MV-4-11 (cell line): ENCODE data around the gene HAND1.

Experiments
- DNase-seq: peaks from one replicate; lab custom pipeline; 2025; lab: John Stamatoyannopoulos, UW

HAND1 gene

DNA sequence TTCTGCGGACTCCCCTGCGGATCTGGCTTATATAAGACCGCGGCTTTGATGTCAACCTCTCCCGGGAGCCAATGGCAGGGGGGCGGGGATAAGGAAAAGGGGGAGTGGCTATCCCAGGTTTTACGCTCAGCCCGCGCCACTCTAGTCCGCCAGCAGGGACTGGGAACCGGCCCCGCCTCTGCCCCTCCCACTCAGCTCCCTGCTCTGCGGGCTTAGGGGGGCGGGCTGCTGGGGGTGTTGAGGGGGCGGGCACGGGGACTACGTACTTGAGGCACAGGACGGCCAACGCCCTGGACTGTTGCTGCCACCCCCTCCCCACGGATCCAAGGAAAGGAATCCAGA lies at the start of gene HAND1:
Gene HAND1 (minus strand): TSS at position 4 of the 342 bp plus-strand sequence. CDS start 219 bp downstream, outside the sequence.
- no peak for DNase-seq

DNA sequence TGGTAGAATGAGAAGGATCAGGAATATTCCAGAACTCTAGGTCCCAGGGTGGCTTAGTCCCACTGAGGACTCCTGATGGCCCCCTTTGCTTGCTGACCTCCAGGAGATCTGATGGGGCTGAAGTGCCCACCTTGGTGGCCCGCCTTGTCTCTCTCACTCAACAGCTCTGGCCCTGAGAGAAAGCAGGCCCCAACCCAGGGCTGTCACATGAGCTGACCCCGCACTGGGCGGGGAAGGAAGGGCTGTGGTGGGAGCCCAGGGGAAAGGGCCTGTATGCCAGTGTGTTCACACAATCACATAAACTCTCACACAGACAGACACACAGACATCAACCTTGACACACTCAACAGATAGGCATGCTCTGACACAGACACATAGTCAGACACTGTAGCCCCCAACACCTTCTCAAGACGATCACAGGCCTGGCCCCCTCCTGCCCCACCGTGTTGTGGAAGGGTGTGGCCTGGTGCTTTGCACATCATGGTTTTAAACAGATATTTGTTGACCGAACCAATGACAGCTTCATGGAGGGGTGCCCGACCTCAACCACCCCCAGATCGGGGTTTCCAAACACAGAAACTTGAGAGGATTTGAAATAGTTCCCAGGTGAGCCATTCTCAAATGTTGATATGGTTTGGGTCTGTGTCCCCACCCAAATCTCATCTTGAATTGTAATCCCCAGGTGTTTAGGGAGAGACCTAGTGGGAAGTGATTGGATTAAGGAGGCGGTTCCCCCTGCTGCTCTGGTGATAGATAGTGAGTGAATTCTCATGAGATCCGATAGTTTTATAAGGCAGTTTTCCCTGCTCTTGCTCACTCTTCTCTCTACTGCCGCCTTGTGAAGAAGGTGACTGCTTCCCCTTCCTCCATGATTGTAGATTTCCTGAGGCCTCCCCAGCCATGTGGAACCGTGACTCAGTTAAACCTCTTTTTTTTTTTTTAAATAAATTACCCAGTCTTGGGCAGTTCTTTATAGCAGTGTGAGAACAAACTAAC lies 48.5 kb upstream of the HAND1 start:
- no peak for DNase-seq

DNA sequence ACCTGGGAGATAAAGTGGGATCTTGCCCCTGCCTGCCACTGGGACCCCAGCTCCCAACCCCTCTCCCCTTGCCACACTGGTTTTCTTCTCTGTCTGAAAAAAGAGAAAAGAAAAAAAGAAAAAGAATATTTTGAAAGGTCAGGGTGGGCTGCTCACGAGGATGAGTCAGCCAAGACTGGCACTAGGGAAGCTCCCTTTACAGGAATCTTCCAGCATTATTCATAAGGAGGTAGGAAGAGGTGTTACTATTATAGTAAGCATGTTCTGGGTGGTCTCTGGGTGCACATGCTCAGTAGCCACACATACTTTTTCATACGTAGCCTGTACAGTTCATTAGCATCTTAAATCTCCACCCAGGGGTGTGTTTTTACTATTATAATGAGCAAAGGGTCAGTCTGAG lies 46.8 kb upstream of the HAND1 start:
- DNase-seq = no peak

DNA sequence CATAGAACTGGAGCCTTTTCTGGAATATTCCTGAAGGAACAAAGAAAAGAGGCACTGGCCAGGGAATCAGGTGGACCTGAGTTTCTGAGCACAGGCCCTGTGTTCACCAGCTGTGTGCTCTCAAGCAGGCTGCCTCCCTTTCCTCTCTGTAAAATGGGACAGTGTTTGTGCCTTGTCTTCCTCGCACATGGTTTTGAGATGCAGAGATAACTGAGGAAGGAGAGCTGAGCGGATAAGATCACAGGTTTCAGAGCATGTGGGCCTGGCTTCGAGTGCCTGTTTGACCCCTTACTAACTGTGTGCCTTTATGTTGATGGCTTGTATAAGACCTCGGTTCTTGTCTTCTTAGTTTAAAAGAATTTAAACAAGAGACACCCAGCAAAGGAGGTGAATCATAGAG lies 46.2 kb upstream of the HAND1 start:
- DNase-seq = no peak

DNA sequence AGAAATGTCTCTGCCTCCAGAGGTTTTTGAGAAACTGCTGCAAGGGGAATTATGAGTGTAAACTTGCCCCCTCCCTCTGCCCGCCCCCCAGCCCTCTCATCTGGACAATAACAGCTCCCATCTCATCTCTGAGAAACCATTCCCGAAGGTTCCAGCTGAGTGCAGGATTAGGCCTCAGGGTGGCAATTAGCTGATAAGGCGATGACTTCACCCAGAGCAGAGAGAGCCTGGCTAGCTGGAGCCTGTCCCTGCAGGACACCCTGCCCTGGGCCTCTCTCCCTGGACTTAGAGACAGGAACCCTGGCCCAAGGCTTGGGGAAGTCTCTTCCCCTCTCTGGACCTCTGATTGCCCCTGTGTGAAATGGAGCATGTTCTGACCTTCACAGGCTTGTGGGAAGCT lies 45.7 kb upstream of the HAND1 start:
- no peak for DNase-seq

DNA sequence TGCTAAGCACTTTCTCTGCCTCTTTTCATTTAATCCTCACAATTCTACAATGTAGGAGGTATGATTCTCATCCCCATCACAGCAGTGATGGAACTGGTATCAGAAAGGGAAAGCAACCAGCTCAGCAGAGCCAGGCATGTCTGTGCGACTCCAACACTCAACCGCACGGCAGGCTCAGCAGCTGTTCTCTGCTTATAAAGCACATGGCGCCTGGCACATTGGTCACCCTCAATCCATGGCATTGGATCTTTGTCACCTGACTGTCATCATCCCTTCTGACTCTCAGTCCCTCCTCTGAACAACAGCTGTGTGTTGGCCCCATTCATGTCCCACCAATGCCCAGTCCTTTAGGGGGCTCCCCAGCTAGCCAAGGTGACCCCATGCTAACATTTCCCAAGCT lies 45.1 kb upstream of the HAND1 start:
- DNase-seq = no peak

DNA sequence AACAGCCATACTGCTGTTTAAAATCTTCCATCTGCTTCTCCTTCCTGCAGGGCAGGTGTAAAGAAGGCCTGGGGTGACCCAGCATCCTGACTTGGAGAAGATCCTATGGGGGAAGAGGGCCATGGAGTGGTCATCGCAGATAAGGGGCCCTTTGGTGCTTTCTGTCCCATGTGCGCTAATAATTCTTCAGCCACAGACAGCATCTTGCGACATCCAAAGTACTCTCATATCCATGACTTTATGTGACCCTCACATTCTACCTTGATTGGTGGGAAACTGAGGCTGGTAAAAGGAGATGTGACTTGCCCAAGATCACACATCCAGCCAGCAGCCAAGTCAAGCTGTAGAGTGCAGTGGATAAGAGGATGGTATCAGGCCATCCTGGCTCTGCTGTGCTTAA lies 44.3 kb upstream of the HAND1 start:
- DNase-seq = no peak

DNA sequence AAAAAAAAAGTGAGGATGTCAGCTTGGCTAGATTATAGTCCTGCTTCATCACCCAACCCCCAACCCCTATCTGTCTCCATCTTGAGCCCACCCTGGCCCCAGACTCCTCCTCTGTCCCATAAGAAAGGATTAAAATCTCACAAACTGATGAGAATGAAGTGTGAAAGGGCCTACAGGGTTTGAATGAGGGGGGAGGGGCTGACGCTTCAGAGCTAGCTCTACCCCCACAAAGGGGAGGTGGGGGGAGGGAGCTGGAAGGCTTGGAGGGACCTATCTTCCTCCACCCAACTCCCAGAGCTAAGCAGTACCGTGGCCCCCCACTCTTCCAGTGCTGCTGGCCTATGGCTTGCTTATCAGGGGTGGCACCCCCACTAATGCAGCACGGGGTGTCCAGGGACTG lies 43.7 kb upstream of the HAND1 start:
- DNase-seq = no peak

DNA sequence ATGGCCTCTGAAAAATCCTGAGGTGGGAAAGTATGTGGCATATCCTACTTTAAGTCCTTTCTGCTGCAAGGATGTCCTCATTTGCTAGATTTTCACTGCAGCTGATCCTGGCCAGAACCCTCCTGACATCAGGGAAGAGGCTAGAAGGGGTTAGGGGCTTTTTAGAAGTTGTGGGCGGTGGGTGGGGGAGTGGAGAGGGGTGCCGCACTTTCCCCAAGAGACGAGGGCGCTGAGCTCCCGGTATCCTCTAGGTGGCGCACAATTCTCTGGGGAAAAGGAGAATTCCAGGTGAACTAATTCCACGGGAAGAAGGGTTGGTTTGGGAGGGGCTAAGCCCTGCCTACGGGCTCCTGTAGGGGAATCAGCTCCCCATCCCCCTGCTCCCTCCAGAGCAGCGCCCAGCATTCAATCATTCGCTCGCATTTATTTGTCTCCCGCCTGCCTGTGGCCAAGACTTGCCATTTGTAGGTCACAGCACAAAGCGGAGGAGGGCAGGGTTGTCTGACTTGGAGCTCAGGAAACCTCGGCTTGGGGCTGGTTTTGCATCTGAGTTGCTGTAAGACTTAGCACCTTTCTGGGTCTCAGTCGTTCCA lies 42.9 kb upstream of the HAND1 start:
- no peak for DNase-seq

DNA sequence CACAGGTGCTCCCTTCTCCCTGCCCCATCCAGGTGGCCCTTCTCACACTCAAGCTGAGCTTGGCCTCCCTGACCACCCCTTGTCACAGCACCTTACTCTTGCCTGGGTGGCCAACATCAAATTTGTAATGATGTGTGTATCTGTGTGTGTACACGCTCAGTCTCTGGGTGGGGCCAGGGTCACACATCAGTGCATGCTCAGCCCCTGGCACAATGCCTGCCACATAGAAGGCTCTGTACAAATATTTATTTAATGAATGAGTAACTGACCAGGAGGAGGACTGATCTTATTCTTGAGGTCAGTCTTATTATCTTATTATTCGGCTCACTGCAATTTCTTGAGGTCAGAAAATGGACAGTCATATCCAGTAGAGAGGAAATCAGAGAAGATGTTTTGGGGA lies 41.3 kb upstream of the HAND1 start:
- no peak for DNase-seq

DNA sequence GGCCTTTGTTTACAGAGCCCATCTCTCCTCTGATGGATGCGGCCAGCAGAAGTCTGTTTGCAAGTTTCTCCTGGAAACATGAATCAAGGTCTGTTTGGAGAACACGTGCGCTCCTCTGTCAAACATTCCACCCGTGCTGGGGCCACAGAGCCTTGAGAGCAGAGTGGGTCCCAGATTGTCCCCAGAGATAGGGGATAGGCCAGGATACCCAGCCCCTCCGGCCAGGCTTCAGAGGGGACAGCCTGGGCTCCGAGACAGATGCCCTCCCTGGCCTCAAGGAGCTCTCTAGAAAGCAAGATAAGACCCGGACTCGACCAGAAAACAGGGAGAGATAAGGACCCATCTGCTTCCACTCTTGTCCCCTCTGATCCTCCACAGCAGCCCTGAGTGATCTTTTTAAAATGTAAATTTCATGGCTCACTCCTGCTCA lies 40.4 kb upstream of the HAND1 start:
- no peak for DNase-seq

DNA sequence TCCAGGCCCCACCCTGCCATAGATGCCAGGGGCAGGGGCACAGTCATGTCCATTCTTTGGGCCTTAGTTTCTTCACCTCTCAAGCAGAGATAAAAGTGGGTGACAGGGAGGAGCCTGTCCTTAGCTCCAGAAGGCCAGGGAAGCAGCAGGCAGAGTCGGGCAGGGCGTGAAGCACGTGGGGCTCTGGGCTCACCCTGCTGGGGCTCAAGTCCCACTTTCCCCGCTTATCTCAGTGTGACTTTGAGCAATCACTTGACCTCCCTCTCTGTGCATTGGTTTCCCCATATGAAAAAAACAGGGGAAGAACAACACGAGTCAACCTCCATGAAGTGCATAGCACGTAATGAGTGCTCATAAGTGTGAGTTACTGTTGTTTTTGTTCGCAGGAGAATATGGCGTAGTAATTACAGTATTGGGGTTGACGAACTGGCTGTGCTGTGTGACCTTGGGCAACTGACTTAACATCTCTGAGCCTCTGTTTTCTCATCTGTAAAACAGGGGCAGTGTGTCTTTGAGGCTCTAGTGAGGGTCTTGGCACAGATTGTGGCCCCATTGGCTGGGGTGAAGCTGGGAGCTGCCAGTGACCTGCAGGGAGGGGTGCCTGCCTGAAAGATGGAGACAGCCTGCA lies 39.9 kb upstream of the HAND1 start:
- DNase-seq = no peak

DNA sequence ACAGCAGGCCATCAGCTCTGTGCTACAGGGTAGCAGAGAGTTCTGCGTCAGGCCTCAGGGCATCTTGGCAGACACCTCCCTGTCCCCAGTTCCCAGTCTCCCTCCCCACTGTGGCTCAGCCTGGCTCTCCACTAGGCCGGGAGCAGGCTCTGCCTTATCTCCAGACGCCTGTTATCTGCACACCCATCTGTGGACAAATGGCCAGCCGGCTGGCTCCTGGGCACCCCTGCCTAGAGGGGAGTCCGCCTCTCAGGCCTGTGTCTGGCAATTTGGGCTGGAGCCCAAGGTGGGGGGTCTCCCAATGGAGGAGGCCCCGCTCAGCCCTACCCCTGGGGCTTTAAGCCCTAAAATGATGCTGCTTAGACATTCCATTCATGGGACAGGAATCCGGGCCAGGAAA lies 39.2 kb upstream of the HAND1 start:
- no peak for DNase-seq

DNA sequence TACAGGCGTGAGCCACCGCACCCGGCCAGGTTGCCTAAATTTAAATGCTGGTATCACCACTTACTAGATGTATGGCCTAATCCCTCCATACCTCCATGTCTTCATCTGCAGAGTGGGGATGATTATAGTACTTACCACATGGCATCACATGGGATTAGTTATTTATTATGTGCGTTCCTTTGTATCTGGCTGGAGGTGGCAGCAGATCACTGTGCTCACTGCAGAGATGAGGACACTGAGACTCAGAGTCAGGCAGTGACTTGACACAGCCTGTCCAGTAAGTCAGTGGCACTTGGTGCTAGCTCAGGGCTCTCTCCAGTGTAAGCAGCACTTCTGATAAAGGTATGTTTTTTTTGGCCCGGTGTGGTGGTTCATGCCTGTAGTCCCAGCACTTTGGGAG lies 38.4 kb upstream of the HAND1 start:
- DNase-seq = peak; percentile 3

DNA sequence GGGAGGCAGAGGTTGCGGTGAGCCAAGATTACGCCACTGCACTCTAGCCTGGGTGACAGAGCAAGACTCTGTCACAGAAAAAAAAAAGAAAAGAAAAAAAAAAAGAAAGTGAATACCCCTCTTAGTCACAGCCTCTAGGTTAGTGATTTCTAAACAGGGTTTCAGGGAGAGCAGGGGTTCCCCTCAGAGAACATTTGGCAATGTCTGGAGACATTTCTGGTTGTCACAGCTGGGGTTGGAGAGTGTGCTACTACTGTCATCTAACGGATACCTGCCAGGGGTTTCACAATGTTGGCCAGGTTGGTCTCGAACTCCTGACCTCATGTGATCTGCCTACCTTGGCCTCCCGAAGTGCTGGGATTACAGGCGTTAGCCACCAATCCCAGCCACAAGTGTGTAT lies 37.5 kb upstream of the HAND1 start:
- peak; percentile 84 for DNase-seq

DNA sequence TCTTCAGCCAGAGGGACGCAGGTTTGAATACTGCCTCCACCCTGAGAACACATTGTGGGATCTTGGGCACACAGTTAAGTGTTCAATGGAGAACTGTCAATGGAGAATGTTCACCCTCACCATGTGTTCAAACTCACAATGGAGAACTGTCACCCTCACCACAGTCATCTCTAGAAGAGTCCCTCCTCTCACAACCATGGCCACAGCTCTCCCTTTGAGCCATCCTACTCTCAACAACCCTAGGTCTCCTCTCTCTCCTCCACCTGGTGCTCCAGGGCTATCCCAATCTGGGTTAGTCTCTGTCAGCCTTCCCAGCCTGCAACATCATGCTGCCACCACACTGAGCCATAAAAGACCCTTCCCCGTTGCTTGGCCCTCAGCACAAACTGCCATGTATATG lies 36.3 kb upstream of the HAND1 start:
- DNase-seq = no peak

DNA sequence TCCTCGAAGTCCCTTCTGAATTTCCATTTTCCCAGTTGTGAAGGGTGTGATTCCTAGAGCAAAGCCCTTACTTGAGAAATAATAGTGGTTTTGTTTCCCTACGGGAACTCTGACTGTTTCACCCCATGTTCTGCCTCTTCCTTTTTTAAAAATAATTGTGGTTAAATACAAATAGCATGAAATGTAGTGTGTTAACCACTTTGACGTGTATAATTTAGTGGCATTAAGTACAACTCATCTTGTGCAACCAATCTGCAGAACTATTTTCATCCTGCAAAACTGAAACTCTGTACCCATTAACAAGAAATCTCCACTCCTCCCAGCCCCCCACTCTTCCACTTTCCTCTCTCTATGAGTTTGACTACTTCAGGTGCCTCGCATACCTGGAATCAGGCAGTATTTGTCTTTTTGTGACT lies 35.6 kb upstream of the HAND1 start:
- DNase-seq = peak; percentile 87

DNA sequence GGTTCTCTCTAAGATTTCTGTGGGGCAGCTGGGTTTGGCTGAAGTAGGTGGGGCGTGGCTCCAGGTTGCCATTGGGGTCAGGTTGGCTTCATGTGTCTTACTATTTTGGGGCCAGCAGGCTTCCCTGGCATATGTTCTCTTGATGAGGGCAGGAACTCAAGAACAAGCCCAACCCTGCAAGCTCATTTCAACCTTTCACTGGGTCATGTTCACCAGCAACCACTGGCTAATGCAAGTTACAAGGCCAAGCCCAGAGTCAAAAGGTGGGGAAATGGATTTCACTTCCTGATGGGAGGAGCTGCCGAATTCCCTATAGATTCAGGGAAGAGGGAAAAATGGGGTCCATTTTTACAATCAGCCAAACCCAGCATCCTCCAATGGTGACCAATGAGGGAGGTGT lies 34.0 kb upstream of the HAND1 start:
- no peak for DNase-seq

DNA sequence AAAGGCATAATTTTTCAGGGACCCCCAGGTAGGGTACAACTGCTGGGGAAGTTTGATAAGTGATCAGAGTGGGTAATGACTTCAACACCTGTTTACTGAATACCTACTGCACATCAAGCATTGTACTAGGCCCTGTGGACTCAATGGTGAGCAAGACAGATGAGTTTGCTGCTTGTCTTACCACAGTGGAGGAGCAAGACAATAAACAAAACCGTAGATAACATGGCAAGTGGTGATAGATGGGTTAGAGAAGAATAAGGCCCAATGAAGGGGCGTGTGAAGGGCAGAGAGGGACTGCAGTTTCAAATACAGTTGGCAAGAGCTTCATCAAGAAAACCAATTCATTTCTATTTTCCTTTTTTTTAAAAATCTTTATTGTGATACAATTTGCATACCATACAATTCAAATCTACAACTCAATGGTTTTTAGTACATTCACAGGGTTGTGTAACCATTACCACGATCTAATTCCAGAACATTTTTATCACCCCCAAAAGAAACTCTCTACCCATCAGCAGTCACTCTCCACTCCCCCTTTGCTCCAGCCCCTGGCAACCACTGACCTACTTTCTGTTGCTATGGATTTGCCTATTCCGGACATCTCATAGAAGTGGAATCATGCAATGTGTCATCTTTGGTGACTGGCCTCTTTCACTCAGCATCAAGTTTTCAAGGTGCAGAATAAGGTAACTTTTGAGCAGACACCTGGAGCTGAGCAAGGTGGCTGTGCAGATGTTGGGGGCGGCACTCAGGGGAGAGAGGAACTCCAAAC lies 31.9 kb upstream of the HAND1 start:
- no peak for DNase-seq

DNA sequence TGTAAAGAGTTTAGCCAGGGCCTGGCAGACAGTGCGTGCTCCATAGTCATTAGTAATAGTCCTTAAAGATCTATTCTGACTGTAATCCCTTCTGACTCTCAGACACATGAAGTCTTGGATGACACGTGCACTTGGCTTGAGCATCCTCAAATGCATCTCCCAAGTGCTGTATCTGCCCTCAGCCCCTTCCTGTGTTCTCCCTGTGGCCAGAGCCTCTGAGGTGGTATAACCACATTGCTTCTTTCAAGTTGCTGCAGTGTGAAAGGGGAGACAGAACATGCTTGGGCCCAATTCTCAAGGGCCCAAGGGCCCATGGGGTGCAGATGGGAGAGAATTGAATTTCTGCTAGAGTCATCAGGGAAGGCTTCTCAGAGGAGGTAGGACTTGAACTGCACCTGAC lies 30.1 kb upstream of the HAND1 start:
- DNase-seq = no peak

DNA sequence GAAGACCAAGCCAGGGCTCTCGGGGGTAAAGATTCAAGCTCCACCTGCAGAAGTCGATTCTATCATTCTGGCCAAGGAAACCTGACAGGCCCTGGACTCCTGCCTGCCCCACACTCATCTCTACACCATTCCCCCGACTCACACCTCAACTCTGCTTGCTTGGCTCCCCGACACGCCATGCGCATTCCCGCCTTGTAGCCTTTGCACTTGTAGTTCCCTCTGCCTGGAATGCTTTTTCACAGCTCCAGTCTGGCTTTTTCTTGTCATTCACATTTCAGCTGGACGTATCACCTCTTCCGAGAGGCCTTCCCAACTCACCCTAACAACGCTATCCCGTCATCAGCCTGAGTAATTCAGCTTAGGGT lies 28.7 kb upstream of the HAND1 start:
- no peak for DNase-seq

DNA sequence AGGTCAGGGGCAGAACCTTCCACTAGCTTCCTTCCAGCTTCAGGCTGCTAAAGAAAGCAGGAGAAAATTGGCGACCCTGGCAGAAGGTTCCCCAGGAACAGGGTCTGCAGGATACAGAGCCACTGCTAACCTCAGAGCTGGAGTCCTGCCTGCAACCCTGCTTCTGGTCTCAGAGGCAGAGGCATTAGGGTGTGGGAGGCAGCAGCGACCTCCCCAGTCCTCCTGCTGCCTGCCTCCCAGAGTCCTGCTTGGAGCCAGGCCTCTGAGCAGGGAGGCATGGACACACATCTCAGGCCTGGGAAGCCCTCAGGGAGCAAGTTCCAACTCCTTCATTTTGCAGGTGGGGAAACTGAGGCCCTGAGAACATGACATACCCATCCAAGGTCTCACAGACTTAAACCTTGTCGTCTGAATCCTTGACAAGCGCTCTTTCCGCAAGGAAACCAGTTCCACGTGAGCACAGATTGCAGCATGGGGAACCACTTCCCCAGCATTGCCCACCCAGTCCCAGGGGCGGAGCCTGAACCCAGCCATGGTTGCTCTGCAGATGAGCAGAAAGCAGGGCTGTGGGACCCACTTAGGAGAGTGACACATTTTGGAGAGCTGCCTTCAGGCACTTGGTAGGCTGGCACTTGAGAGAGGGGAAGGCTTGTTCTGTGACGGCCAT lies 28.2 kb upstream of the HAND1 start:
- DNase-seq = no peak
